PC-3 (cell line): ENCODE data around the gene MLYCD. TPM values are rescaled to one million over a fixed set of nuclear protein-coding genes. Genes with fewer than 3 reads are reported as not detected.

Source experiments
- ATAC-seq: fragments of 200-7000 bp; cut with Tn5 transposase; 2 replicates; pipeline ENCODE4 v1.9.1; 2020; ENCODE audit warnings: mild to moderate bottlenecking, moderate library complexity
- BruUV-seq: library from RNA; stranded (reverse); fragments of 400-500 nt; replicated peaks from 2 replicates; lab custom pipeline; 2021; lab: Mats Ljungman, UMichigan
- CTCF ChIA-PET: fragments of 300-600 bp; sonication (Branson Sonifier 250); formaldehyde crosslinking; loops from one replicate; lab custom pipeline; 2022; ENCODE audit warnings: antibody characterized with exemption; lab: Charles Lee
- POLR2A ChIA-PET: fragments of 300-600 bp; sonication (Branson Sonifier 250); formaldehyde crosslinking; loops from one replicate; lab custom pipeline; 2022; ENCODE audit warnings: antibody characterized with exemption; ENCODE audit not compliant: unreplicated experiment; lab: Charles Lee
- DNase-seq: peaks from one replicate; pipeline ENCODE4 v3.0.0-alpha.2; 2015
- H2AFZ ChIP-seq: fragments of 300-600 bp; sonication (generic); 2 replicates; pipeline ENCODE4 v1.6.0; 2016; ENCODE audit warnings: antibody characterized with exemption, low read length
- H3F3A ChIP-seq: fragments of 300-600 bp; sonication (generic); one replicate; pipeline ENCODE4 v1.6.0; 2017; ENCODE audit warnings: antibody characterized with exemption, low read length, control low read depth, mild to moderate bottlenecking; ENCODE audit not compliant: unreplicated experiment
- H3K27ac ChIP-seq: fragments of 300-600 bp; sonication (generic); 2 replicates; pipeline ENCODE4 v1.5.1; 2016; ENCODE audit warnings: mild to moderate bottlenecking, low read length
- H3K27me3 ChIP-seq: fragments of 300-600 bp; sonication (generic); 2 replicates; pipeline ENCODE4 v1.6.1; 2016; ENCODE audit warnings: low read length, mixed read lengths
- H3K36me3 ChIP-seq: fragments of 300-600 bp; sonication (generic); 2 replicates; pipeline ENCODE4 v1.6.1; 2016; ENCODE audit warnings: low read depth, mixed run types, low read length, mixed read lengths
- H3K4me1 ChIP-seq: fragments of 300-600 bp; sonication (generic); 2 replicates; pipeline ENCODE4 v1.5.1; 2016; ENCODE audit warnings: low read length; ENCODE audit not compliant: insufficient read depth
- H3K4me2 ChIP-seq: fragments of 300-600 bp; sonication (generic); 2 replicates; pipeline ENCODE4 v1.6.0; 2016; ENCODE audit warnings: low read length
- H3K4me3 ChIP-seq: fragments of 300-600 bp; sonication (generic); 2 replicates; pipeline ENCODE4 v1.5.1; 2016; ENCODE audit warnings: mild to moderate bottlenecking, low read length, mixed read lengths
- H3K79me2 ChIP-seq: fragments of 300-600 bp; sonication (generic); 2 replicates; pipeline ENCODE4 v1.6.1; 2017; ENCODE audit warnings: low read length, mixed read lengths
- H3K9ac ChIP-seq: fragments of 300-600 bp; sonication (generic); 2 replicates; pipeline ENCODE4 v1.6.0; 2016; ENCODE audit warnings: mild to moderate bottlenecking, low read length
- H3K9me2 ChIP-seq: fragments of 300-600 bp; sonication (generic); replicated peaks from 2 replicates; pipeline ENCODE4 v1.6.1; 2016; ENCODE audit warnings: mixed run types, low read length, mixed read lengths
- H3K9me3 ChIP-seq: fragments of 300-600 bp; sonication (generic); 2 replicates; pipeline ENCODE4 v1.6.1; 2016; ENCODE audit warnings: low read length, mixed read lengths
- H4K20me1 ChIP-seq: fragments of 300-600 bp; sonication (generic); 2 replicates; pipeline ENCODE4 v1.6.1; 2016; ENCODE audit warnings: low read length, mixed read lengths
- EZH2 ChIP-seq: fragments of 300-600 bp; sonication (generic); IDR thresholded peaks from one replicate; pipeline ENCODE4 v1.6.1; 2017; ENCODE audit warnings: antibody characterized with exemption, mild to moderate bottlenecking, low read length; ENCODE audit not compliant: unreplicated experiment
- EZH2phosphoT487 ChIP-seq: fragments of 300-600 bp; sonication (generic); IDR thresholded peaks from 2 replicates; pipeline ENCODE4 v1.6.1; 2018; ENCODE audit warnings: mild to moderate bottlenecking, antibody characterized with exemption, low read length, borderline replicate concordance
- intact Hi-C: fragments of 100-400 bp; cut with micrococcal nuclease; formaldehyde crosslinking; loops from 2 replicates; pipeline ENCODE4 v1.9.0; 2023
- total RNA-seq: library from RNA; depleted of rRNA; stranded (reverse); fragments of >200 nt; gene quantifications from 2 replicates; pipeline ENCODE4 v1.2.3, GENCODE V29; 2014
- TF ChIP-seq, protein P1 (sequence below): fragments of 300-600 bp; sonication (generic); conservative IDR thresholded peaks from 2 replicates; pipeline ENCODE4 v1.5.1; 2017; ENCODE audit warnings: antibody characterized with exemption, low read depth, mild to moderate bottlenecking, low read length

Gene MLYCD
- total RNA-seq, 1 experiment from 2014 or later: 0.95 TPM

DNA sequence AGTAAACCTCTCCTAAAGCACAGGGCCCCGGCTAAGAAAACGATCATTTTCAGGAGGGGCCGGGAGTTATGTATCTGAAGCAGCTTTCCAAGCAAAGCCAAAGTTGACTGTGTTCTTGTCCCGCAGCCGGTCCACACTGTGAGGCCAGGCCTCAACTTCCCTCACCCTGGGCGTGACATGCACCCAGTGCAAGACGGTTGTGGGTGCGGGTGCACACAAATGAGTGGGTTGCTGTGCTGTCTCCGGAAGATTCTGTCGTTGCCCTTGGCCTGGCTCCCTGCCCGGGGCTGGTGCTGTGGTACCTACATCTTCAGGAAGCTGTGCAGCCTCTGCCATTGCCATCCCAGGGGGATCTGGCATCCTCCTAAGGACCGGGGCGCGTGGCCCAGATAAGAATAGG is 16.6 kb downstream of the MLYCD start:
- Histone ChIP-seq H2AFZ (no peak overlapping the region), H4K20me1 (no peaks in the 10 kb centered on the region), H3K36me3 (no peaks in the 10 kb centered on the region), H3K79me2 (no peaks in the 10 kb centered on the region), H3K9ac (no peak overlapping the region), H3K27me3 (no peaks in the 10 kb centered on the region), H3K4me1 (no peaks in the 10 kb centered on the region), H3K9me3 (no peaks in the 10 kb centered on the region), H3K27ac (no peak overlapping the region), H3K4me2 (no peak overlapping the region), H3K9me2 (no peaks in the 10 kb centered on the region), H3F3A (no peaks in the 10 kb centered on the region), H3K4me3 (no peak overlapping the region)
- BruUV-seq: no TSS peak
- TF ChIP-seq, protein P1, sequence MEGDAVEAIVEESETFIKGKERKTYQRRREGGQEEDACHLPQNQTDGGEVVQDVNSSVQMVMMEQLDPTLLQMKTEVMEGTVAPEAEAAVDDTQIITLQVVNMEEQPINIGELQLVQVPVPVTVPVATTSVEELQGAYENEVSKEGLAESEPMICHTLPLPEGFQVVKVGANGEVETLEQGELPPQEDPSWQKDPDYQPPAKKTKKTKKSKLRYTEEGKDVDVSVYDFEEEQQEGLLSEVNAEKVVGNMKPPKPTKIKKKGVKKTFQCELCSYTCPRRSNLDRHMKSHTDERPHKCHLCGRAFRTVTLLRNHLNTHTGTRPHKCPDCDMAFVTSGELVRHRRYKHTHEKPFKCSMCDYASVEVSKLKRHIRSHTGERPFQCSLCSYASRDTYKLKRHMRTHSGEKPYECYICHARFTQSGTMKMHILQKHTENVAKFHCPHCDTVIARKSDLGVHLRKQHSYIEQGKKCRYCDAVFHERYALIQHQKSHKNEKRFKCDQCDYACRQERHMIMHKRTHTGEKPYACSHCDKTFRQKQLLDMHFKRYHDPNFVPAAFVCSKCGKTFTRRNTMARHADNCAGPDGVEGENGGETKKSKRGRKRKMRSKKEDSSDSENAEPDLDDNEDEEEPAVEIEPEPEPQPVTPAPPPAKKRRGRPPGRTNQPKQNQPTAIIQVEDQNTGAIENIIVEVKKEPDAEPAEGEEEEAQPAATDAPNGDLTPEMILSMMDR: no peak
- TF ChIP-seq EZH2: no peak
- no peak for TF ChIP-seq EZH2phosphoT487
- ATAC-seq: no peak
- DNase-seq: no peak
- ChIA-PET CTCF (no interaction called here), POLR2A (no interaction called here)
- intact Hi-C loops: no loop called here

DNA sequence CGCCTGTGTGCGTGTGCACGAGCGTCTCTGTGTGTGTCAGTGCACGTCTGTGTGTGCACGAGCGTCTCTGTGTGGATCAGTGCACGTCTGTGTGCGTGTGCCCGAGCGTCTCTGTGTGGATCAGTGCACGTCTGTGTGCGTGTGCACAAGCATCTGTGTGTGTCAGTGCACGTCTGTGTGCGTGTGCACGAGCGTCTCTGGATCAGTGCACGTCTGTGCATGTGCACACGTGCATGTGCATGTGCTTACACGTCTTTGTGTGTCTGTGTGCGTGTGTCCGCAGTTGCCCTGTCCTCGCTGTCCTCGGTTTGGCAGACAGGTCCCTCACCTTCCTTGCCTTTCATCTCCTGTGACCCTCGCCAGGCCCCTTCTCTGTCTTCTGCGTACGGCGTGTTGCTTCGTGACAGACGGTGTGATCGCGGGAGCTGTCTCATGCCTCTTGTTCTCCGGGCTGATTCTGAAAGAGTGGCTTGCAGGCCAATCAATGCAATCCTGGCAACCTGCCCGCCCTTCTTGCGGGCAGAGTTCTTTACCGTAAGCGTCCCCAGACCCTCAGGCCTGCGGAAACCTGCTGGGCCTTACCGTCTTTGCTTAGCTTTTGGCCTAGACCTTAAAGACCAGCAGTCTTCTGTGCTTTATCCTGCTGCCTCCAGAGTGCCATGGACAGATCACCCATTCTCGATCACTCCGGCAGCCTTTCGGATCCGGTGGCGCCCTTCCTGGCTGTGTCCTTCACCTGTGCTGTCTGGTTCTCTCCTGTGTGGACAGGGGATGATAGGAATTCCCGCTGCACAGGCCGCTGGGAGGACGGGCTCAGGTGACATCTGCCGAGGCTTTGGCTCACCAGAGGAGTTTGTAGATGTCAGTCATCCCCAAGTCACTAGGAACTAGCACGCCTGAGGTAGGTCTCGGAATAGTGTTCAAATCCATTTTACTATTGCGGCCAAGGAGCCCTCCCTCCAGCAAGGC is 18.5 kb downstream of the MLYCD start:
- Histone ChIP-seq H3K79me2 (no peaks in the 10 kb centered on the region), H4K20me1 (no peaks in the 10 kb centered on the region), H3K9me2 (no peaks in the 10 kb centered on the region), H3K4me1 (no peaks in the 10 kb centered on the region), H3K4me2 (no peak overlapping the region), H2AFZ (no peak overlapping the region), H3K27ac (no peak overlapping the region), H3K9me3 (no peaks in the 10 kb centered on the region), H3F3A (no peaks in the 10 kb centered on the region), H3K4me3 (no peak overlapping the region), H3K27me3 (no peaks in the 10 kb centered on the region), H3K9ac (no peak overlapping the region), H3K36me3 (no peaks in the 10 kb centered on the region)
- DNase-seq (no peak), ATAC-seq (no peak)
- TF ChIP-seq EZH2phosphoT487 (no peak), EZH2 (no peak)
- TF ChIP-seq, protein P1: no peak
- CTCF ChIA-PET: no interaction called here
- POLR2A ChIA-PET: no interaction called here
- intact Hi-C loops: no loop called here
- BruUV-seq: no TSS peak

DNA sequence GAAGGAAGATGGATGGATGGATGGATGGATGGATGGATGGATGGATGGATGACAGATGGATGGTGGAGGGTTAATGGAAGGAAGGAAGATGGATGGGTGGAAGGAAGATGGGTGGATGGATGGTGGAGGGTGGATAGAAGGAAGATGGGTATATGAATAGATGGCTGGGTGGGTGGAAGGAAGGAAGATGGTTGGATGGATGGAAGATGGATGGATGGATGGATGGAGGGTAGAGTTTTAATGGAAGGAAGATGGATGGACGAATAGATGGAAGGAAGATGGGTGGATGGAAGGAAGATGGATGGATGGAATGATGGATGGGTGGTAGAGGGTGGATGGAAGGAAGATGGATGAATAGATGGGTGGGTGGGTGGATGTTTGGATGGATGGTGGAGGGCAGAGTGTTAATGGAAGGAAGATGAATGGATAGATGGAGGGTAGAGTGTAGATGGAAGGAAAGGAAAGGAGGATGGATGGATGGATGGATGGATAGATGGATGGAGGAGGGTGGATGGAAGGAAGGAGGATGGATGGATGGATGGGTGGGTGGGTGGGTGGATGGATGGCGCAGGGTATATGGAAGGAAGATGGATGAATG is 22.1 kb downstream of the MLYCD start:
- DNase-seq: no peak
- no peak overlapping the region for H3K4me3 ChIP-seq
- BruUV-seq: no TSS peak
- POLR2A ChIA-PET: no interaction called here
- TF ChIP-seq EZH2 (no peak), EZH2phosphoT487 (no peak)
- TF ChIP-seq, protein P1: no peak
- no peak overlapping the region for H3K4me2 ChIP-seq
- no peak overlapping the region for H3K9ac ChIP-seq
- no peaks in the 10 kb centered on the region for H3K36me3 ChIP-seq
- CTCF ChIA-PET: no interaction called here
- no peaks in the 10 kb centered on the region for H3K27me3 ChIP-seq
- H3K4me1 ChIP-seq: no peaks in the 10 kb centered on the region
- H3K9me2 ChIP-seq: no peaks in the 10 kb centered on the region
- H4K20me1 ChIP-seq: no peaks in the 10 kb centered on the region
- H2AFZ ChIP-seq: no peak overlapping the region
- no peak for ATAC-seq
- no peaks in the 10 kb centered on the region for H3F3A ChIP-seq
- intact Hi-C loops: no loop called here
- no peaks in the 10 kb centered on the region for H3K9me3 ChIP-seq
- no peaks in the 10 kb centered on the region for H3K79me2 ChIP-seq
- no peak overlapping the region for H3K27ac ChIP-seq
